Measurements from ENCODE around the gene PTPRN2.

Gene PTPRN2

GRCh38 chr7:158546214-158546613 is 41.4 kb downstream of the PTPRN2 start:
- DNase-seq (ENCODE audit: low spot score), result no peak
- Histone ChIP-seq H3K27ac (no peak overlapping the region), H3K4me3 (no peak overlapping the region)
- no peak for TF ChIP-seq CTCF (IDR thresholded peaks at IDR 0.05)

GRCh38 chr7:158544708-158545107 is 42.9 kb downstream of the PTPRN2 start:
- Histone ChIP-seq H3K4me3 (no peak overlapping the region), H3K27ac (no peak overlapping the region)
- no peak for TF ChIP-seq CTCF (IDR thresholded peaks at IDR 0.05)
- no peak for DNase-seq (ENCODE audit: low spot score)

- DNase-seq (ENCODE audit: low spot score), result no peak
- TF ChIP-seq CTCF (IDR thresholded peaks at IDR 0.05), result no peak
- Histone ChIP-seq H3K4me3 (no peak overlapping the region), H3K27ac (no peak overlapping the region)
These were observed 43.8 kb downstream of the PTPRN2 start for GRCh38 chr7:158543840-158544239.

- DNase-seq (ENCODE audit: low spot score), result no peak
- no peak overlapping the region for H3K4me3 ChIP-seq
- no peak for TF ChIP-seq CTCF (IDR thresholded peaks at IDR 0.05)
- no peak overlapping the region for H3K27ac ChIP-seq
These were observed 44.7 kb downstream of the PTPRN2 start for GRCh38 chr7:158542651-158543566.

- H3K4me3 ChIP-seq, result no peak overlapping the region
- no peak for TF ChIP-seq CTCF (IDR thresholded peaks at IDR 0.05)
- DNase-seq (ENCODE audit: low spot score), result no peak
- no peak overlapping the region for H3K27ac ChIP-seq
These were observed 46.1 kb downstream of the PTPRN2 start for GRCh38 chr7:158541346-158542010.

GRCh38 chr7:158539711-158540146 is 47.9 kb downstream of the PTPRN2 start:
- no peak for TF ChIP-seq CTCF (IDR thresholded peaks at IDR 0.05)
- Histone ChIP-seq H3K27ac (no peak overlapping the region), H3K4me3 (no peak overlapping the region)
- DNase-seq (ENCODE audit: low spot score), result no peak
